Adrenal gland (tissue), 5 donors: ENCODE data around the gene VAMP5.

ENCODE experiments used
- POLR2A ChIP-seq, 2 donors: fragments of 450-650 bp; IDR thresholded peaks; one replicate each; pipeline ENCODE4 v1.6.1; 2017; ENCODE audit warnings: antibody characterized with exemption in 2 of 2, mild to moderate bottlenecking in 2 of 2, moderate library complexity in 1 of 2
- TF ChIP-seq, protein P1 (sequence below), 6 experiments: fragments of 450-650 bp in 4 of 6; fragments of 200-600 bp in 2 of 6; sonication (generic) in 1 of 6; IDR thresholded peaks; 1 replicate in 5 of 6; 2 replicates in 1 of 6; pipeline versions ENCODE4 v1.5.1 to v1.8.0; 2016 to 2021; ENCODE audit warnings: antibody characterized with exemption in 6 of 6, mild to moderate bottlenecking in 2 of 6, moderate library complexity in 1 of 6
- donor health status: DM: no; HTN: no; CAD: no.

DNA sequence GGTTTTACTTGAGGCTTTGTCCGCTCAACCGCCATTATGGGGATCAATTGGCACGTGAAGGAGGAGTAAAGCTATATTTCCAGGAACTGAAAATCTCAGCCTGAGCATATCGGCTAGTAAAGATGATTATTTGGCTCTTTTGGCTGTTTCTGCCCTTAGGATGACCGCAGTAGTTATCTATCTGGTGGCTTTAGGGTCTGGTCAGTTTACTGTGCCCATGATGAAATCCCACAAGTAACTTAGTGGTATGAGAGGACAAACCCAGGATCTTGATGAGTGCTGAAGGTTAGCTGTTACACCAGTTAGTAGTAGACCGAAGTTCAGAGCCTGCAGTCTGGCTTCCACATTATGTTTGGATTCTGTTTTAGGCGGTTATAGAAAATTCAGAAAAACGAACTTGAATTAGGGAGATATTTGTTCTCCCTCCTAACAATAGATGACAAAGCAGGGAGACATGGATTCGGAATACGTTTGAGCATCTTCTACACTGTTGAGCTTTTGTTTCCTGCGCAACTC is 44.0 kb upstream of the VAMP5 start:
- TF ChIP-seq, protein P1, sequence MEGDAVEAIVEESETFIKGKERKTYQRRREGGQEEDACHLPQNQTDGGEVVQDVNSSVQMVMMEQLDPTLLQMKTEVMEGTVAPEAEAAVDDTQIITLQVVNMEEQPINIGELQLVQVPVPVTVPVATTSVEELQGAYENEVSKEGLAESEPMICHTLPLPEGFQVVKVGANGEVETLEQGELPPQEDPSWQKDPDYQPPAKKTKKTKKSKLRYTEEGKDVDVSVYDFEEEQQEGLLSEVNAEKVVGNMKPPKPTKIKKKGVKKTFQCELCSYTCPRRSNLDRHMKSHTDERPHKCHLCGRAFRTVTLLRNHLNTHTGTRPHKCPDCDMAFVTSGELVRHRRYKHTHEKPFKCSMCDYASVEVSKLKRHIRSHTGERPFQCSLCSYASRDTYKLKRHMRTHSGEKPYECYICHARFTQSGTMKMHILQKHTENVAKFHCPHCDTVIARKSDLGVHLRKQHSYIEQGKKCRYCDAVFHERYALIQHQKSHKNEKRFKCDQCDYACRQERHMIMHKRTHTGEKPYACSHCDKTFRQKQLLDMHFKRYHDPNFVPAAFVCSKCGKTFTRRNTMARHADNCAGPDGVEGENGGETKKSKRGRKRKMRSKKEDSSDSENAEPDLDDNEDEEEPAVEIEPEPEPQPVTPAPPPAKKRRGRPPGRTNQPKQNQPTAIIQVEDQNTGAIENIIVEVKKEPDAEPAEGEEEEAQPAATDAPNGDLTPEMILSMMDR (IDR thresholded peaks at IDR 0.05) = no peak
- no peak for TF ChIP-seq POLR2A (IDR thresholded peaks at IDR 0.05)
